GM12878 (cell line): ENCODE results near the gene MAN2C1.

ENCODE experiments used
- EZH2 ChIP-seq: IDR thresholded peaks from 2 replicates; pipeline ENCODE4 v1.6.1; 2012; ENCODE audit warnings: low read depth, mild to moderate bottlenecking, control low read depth, inconsistent platforms, low read length, borderline replicate concordance; ENCODE audit not compliant: control insufficient read depth
- JUND ChIP-seq: IDR thresholded peaks from 2 replicates; pipeline ENCODE4 v1.6.1; 2012; ENCODE audit warnings: low read depth, mild to moderate bottlenecking, low read length, improper control_type of control experiment, moderate library complexity
- NRF1 ChIP-seq: conservative IDR thresholded peaks from 2 replicates; pipeline ENCODE4 v1.6.1; 2011; ENCODE audit warnings: mild to moderate bottlenecking, low read depth, low read length, improper control_type of control experiment
- POLR2A ChIP-seq: IDR thresholded peaks from 2 replicates; pipeline ENCODE4 v1.6.1; 2011; ENCODE audit warnings: low read depth, mild to moderate bottlenecking, low read length
- RFX5 ChIP-seq: IDR thresholded peaks from 2 replicates; pipeline ENCODE4 v1.6.1; 2011; ENCODE audit warnings: low read depth, low read length, improper control_type of control experiment
- SIN3A ChIP-seq: IDR thresholded peaks from 2 replicates; pipeline ENCODE4 v1.6.1; 2012; ENCODE audit warnings: low read depth, low read length, improper control_type of control experiment
- SMC3 ChIP-seq: IDR thresholded peaks from 2 replicates; pipeline ENCODE4 v1.6.1; 2011; ENCODE audit warnings: low read length, improper control_type of control experiment, borderline replicate concordance
- YY1 ChIP-seq: IDR thresholded peaks from 2 replicates; pipeline ENCODE4 v1.6.1; 2011; ENCODE audit warnings: low read depth, mild to moderate bottlenecking, low read length
- ZZZ3 ChIP-seq: IDR thresholded peaks from 2 replicates; pipeline ENCODE4 v1.6.1; 2011; ENCODE audit warnings: low read depth; ENCODE audit not compliant: control insufficient read depth, insufficient read length
- TF ChIP-seq, protein P1 (sequence below), 3 experiments: IDR thresholded peaks in 2 of 3; conservative IDR thresholded peaks in 1 of 3; 2 replicates each; pipeline ENCODE4 v1.5.1; 2011; ENCODE audit warnings: low read depth in 3 of 3, low read length in 3 of 3, mild to moderate bottlenecking in 3 of 3, control low read depth in 2 of 3, moderate library complexity in 2 of 3, inconsistent platforms in 1 of 3, mixed read lengths in 1 of 3; ENCODE audit not compliant: control insufficient read depth in 2 of 3, insufficient read depth in 1 of 3; ENCODE audit errors: extremely low read depth in 1 of 3
- TF ChIP-seq, protein P2 (sequence below): fragments of 450-650 bp; IDR thresholded peaks from 2 replicates; pipeline ENCODE4 v1.6.1; 2017; ENCODE audit warnings: mild to moderate bottlenecking, low read depth, inconsistent platforms; ENCODE audit not compliant: poor library complexity, severe bottlenecking
- TF ChIP-seq, protein P3 (sequence below): fragments of 450-650 bp; IDR thresholded peaks from 2 replicates; pipeline ENCODE4 v1.6.1; 2016; ENCODE audit warnings: mild to moderate bottlenecking
- TF ChIP-seq, protein P4 (sequence below): IDR thresholded peaks from 2 replicates; pipeline ENCODE4 v1.6.1; 2012; ENCODE audit warnings: improper control_type of control experiment, low read depth, low read length; ENCODE audit not compliant: insufficient replicate concordance

DNA sequence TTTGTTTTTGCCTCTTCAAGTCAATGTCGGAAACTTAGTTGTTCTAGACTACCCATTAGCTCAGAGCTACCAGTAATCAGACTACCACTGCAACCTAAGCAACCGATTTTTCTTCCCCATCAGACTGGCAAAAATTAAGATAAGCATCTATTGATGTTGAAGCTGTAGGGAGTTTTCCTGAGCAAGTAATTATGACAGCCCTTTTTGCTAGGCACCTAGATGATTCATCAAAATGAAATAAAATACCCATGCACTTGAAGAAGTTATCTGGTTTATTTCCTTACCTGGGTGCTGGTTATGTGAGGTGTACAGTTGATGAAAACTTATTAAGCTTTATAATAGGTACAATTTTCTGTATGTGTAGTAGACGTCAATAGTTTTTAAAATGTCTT is 33.1 kb downstream of the MAN2C1 start:
- TF ChIP-seq RFX5 (no peak), YY1 (no peak), ZZZ3 (no peak), NRF1 (no peak), POLR2A (no peak), EZH2 (no peak), JUND (no peak), SIN3A (no peak), SMC3 (no peak)
- TF ChIP-seq, protein P1, sequence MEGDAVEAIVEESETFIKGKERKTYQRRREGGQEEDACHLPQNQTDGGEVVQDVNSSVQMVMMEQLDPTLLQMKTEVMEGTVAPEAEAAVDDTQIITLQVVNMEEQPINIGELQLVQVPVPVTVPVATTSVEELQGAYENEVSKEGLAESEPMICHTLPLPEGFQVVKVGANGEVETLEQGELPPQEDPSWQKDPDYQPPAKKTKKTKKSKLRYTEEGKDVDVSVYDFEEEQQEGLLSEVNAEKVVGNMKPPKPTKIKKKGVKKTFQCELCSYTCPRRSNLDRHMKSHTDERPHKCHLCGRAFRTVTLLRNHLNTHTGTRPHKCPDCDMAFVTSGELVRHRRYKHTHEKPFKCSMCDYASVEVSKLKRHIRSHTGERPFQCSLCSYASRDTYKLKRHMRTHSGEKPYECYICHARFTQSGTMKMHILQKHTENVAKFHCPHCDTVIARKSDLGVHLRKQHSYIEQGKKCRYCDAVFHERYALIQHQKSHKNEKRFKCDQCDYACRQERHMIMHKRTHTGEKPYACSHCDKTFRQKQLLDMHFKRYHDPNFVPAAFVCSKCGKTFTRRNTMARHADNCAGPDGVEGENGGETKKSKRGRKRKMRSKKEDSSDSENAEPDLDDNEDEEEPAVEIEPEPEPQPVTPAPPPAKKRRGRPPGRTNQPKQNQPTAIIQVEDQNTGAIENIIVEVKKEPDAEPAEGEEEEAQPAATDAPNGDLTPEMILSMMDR (IDR thresholded peaks at IDR 0.05 in 2 of 3, conservative IDR thresholded peaks at IDR 0.05 in 1 of 3; ENCODE audit: control insufficient read depth in 2 of 3, extremely low read depth in 1 of 3, insufficient read depth in 1 of 3, low read depth in 3 of 3, low read length in 3 of 3) = no peak
- TF ChIP-seq, protein P2, sequence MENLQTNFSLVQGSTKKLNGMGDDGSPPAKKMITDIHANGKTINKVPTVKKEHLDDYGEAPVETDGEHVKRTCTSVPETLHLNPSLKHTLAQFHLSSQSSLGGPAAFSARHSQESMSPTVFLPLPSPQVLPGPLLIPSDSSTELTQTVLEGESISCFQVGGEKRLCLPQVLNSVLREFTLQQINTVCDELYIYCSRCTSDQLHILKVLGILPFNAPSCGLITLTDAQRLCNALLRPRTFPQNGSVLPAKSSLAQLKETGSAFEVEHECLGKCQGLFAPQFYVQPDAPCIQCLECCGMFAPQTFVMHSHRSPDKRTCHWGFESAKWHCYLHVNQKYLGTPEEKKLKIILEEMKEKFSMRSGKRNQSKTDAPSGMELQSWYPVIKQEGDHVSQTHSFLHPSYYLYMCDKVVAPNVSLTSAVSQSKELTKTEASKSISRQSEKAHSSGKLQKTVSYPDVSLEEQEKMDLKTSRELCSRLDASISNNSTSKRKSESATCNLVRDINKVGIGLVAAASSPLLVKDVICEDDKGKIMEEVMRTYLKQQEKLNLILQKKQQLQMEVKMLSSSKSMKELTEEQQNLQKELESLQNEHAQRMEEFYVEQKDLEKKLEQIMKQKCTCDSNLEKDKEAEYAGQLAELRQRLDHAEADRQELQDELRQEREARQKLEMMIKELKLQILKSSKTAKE = no peak
- TF ChIP-seq, protein P3, sequence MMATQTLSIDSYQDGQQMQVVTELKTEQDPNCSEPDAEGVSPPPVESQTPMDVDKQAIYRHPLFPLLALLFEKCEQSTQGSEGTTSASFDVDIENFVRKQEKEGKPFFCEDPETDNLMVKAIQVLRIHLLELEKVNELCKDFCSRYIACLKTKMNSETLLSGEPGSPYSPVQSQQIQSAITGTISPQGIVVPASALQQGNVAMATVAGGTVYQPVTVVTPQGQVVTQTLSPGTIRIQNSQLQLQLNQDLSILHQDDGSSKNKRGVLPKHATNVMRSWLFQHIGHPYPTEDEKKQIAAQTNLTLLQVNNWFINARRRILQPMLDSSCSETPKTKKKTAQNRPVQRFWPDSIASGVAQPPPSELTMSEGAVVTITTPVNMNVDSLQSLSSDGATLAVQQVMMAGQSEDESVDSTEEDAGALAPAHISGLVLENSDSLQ = no peak
- TF ChIP-seq, protein P4, sequence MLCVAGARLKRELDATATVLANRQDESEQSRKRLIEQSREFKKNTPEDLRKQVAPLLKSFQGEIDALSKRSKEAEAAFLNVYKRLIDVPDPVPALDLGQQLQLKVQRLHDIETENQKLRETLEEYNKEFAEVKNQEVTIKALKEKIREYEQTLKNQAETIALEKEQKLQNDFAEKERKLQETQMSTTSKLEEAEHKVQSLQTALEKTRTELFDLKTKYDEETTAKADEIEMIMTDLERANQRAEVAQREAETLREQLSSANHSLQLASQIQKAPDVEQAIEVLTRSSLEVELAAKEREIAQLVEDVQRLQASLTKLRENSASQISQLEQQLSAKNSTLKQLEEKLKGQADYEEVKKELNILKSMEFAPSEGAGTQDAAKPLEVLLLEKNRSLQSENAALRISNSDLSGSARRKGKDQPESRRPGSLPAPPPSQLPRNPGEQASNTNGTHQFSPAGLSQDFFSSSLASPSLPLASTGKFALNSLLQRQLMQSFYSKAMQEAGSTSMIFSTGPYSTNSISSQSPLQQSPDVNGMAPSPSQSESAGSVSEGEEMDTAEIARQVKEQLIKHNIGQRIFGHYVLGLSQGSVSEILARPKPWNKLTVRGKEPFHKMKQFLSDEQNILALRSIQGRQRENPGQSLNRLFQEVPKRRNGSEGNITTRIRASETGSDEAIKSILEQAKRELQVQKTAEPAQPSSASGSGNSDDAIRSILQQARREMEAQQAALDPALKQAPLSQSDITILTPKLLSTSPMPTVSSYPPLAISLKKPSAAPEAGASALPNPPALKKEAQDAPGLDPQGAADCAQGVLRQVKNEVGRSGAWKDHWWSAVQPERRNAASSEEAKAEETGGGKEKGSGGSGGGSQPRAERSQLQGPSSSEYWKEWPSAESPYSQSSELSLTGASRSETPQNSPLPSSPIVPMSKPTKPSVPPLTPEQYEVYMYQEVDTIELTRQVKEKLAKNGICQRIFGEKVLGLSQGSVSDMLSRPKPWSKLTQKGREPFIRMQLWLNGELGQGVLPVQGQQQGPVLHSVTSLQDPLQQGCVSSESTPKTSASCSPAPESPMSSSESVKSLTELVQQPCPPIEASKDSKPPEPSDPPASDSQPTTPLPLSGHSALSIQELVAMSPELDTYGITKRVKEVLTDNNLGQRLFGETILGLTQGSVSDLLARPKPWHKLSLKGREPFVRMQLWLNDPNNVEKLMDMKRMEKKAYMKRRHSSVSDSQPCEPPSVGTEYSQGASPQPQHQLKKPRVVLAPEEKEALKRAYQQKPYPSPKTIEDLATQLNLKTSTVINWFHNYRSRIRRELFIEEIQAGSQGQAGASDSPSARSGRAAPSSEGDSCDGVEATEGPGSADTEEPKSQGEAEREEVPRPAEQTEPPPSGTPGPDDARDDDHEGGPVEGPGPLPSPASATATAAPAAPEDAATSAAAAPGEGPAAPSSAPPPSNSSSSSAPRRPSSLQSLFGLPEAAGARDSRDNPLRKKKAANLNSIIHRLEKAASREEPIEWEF = no peak
